Activated B cell treated with CpG ODN at 0.5 μM for 24 hours (primary cell): ENCODE results near the gene ACTRT2. TPM values are rescaled to one million over a fixed set of nuclear protein-coding genes. Genes with fewer than 3 reads are reported as not detected.

Source experiments
- ATAC-seq: fragments of 200-7000 bp; cut with Tn5 transposase; one replicate; pipeline ENCODE4 v1.10.0; 2021; ENCODE audit warnings: low read depth, mild to moderate bottlenecking, moderate library complexity
- CTCF ChIA-PET: fragments of 350-600 bp; sonication (Branson Sonifier 250); formaldehyde crosslinking; loops from one replicate; lab custom pipeline; 2021; ENCODE audit warnings: antibody characterized with exemption; lab: Charles Lee
- POLR2A ChIA-PET: fragments of 350-600 bp; sonication (Branson Sonifier 250); formaldehyde crosslinking; loops from one replicate; lab custom pipeline; 2021; ENCODE audit warnings: antibody characterized with exemption; lab: Charles Lee
- DNase-seq: peaks from one replicate; pipeline ENCODE4 v3.0.0; 2022
- H3K27ac Mint-ChIP-seq: one replicate; pipeline ENCODE4 v1.8.0; 2020; ENCODE audit warnings: mixed read lengths
- H3K27me3 Mint-ChIP-seq: one replicate; pipeline ENCODE4 v1.8.0; 2021; ENCODE audit warnings: mixed read lengths
- H3K36me3 Mint-ChIP-seq: one replicate; pipeline ENCODE4 v1.8.0; 2021; ENCODE audit warnings: low read depth, mixed read lengths
- H3K4me1 Mint-ChIP-seq: one replicate; pipeline ENCODE4 v1.8.0; 2021; ENCODE audit warnings: mixed read lengths
- H3K4me3 Mint-ChIP-seq: one replicate; pipeline ENCODE4 v1.8.0; 2020; ENCODE audit warnings: mild to moderate bottlenecking, mixed read lengths
- H3K9me3 Mint-ChIP-seq: one replicate; pipeline ENCODE4 v1.8.0; 2020; ENCODE audit warnings: mixed read lengths
- CTCF ChIP-seq: fragments of 200-600 bp; IDR thresholded peaks from one replicate; pipeline ENCODE4 v1.8.0; 2022; ENCODE audit warnings: antibody characterized with exemption, mild to moderate bottlenecking
- intact Hi-C: fragments of 100-400 bp; cut with micrococcal nuclease; formaldehyde crosslinking; loops from one replicate; pipeline ENCODE4 v1.15.1; 2024
- total RNA-seq: library from RNA; stranded (reverse); gene quantifications from 2 replicates; pipeline ENCODE4 v1.2.3, GENCODE V29; 2022

ACTRT2 gene
- total RNA-seq, 1 donor from 2014 or later = not detected

GRCh38 chr1:3052501-3052900, 31.2 kb downstream of the ACTRT2 start:
- H3K4me3 Mint-ChIP-seq = no peak overlapping the region
- no peaks in the 10 kb centered on the region for H3K4me1 Mint-ChIP-seq
- ChIA-PET CTCF (no interaction called here), POLR2A (no interaction called here)
- H3K9me3 Mint-ChIP-seq = no peaks in the 10 kb centered on the region
- ATAC-seq (no peak), DNase-seq (peak; percentile 0)
- no peak for TF ChIP-seq CTCF
- no peak overlapping the region for H3K27ac Mint-ChIP-seq
- intact Hi-C loops = no loop called here
- no peaks in the 10 kb centered on the region for H3K36me3 Mint-ChIP-seq
- H3K27me3 Mint-ChIP-seq = peaks cover 16% of the 10 kb centered on the region

- H3K27me3 Mint-ChIP-seq = peaks cover 16% of the 10 kb centered on the region
- no peaks in the 10 kb centered on the region for H3K9me3 Mint-ChIP-seq
- no peaks in the 10 kb centered on the region for H3K4me1 Mint-ChIP-seq
- ATAC-seq = no peak
- H3K36me3 Mint-ChIP-seq = no peaks in the 10 kb centered on the region
- H3K4me3 Mint-ChIP-seq = no peak overlapping the region
- intact Hi-C loops = no loop called here
- no peak overlapping the region for H3K27ac Mint-ChIP-seq
- POLR2A ChIA-PET = no interaction called here
- DNase-seq = no peak
- CTCF ChIA-PET = no interaction called here
- TF ChIP-seq CTCF = no peak
Observed at GRCh38 chr1:3053366-3053980, 32.2 kb downstream of the ACTRT2 start.

GRCh38 chr1:3053986-3054385, 32.7 kb downstream of the ACTRT2 start:
- H3K27ac Mint-ChIP-seq = no peak overlapping the region
- no peaks in the 10 kb centered on the region for H3K36me3 Mint-ChIP-seq
- TF ChIP-seq CTCF = no peak
- no peaks in the 10 kb centered on the region for H3K9me3 Mint-ChIP-seq
- no peaks in the 10 kb centered on the region for H3K4me1 Mint-ChIP-seq
- peaks cover 16% of the 10 kb centered on the region for H3K27me3 Mint-ChIP-seq
- intact Hi-C loops = no loop called here
- no peak overlapping the region for H3K4me3 Mint-ChIP-seq
- DNase-seq = no peak
- POLR2A ChIA-PET = no interaction called here
- CTCF ChIA-PET = no interaction called here
- no peak for ATAC-seq

- Mint-ChIP-seq H3K9me3 (no peaks in the 10 kb centered on the region), H3K4me3 (no peak overlapping the region), H3K4me1 (no peaks in the 10 kb centered on the region), H3K36me3 (no peaks in the 10 kb centered on the region), H3K27ac (no peak overlapping the region), H3K27me3 (peaks cover 16% of the 10 kb centered on the region)
- no peak for TF ChIP-seq CTCF
- ChIA-PET POLR2A (no interaction called here), CTCF (no interaction called here)
- ATAC-seq = no peak
- DNase-seq = peak; percentile 10
- intact Hi-C loops = no loop called here
Observed at GRCh38 chr1:3054474-3054873, 33.2 kb downstream of the ACTRT2 start.

GRCh38 chr1:3055051-3055450, 33.8 kb downstream of the ACTRT2 start:
- no peaks in the 10 kb centered on the region for H3K36me3 Mint-ChIP-seq
- no peaks in the 10 kb centered on the region for H3K9me3 Mint-ChIP-seq
- POLR2A ChIA-PET = no interaction called here
- CTCF ChIA-PET = no interaction called here
- TF ChIP-seq CTCF = no peak
- ATAC-seq = no peak
- H3K4me1 Mint-ChIP-seq = no peaks in the 10 kb centered on the region
- no peak overlapping the region for H3K27ac Mint-ChIP-seq
- intact Hi-C loops = no loop called here
- no peak for DNase-seq
- H3K4me3 Mint-ChIP-seq = no peak overlapping the region
- H3K27me3 Mint-ChIP-seq = peaks cover 16% of the 10 kb centered on the region
